MV-4-11 (cell line): ENCODE measurements around the gene TBC1D1.
A peak's percentile ranks its signal among the peaks of the same experiment; 100 is the strongest.

Experiments
- DNase-seq: peaks from one replicate; lab custom pipeline; 2025; lab: John Stamatoyannopoulos, UW

Gene TBC1D1

GRCh38 chr4:38125816-38126215 is 234.9 kb downstream of the TBC1D1 start:
- DNase-seq, result no peak

- DNase-seq, result peak; percentile 26
These were observed 237.9 kb downstream of the TBC1D1 start for GRCh38 chr4:38128478-38129459.

GRCh38 chr4:38129460-38130227 is 238.8 kb downstream of the TBC1D1 start:
- no peak for DNase-seq

GRCh38 chr4:38130884-38131283 is 240.0 kb downstream of the TBC1D1 start:
- DNase-seq, result no peak

GRCh38 chr4:38131371-38132091 is 240.6 kb downstream of the TBC1D1 start:
- DNase-seq, result no peak

- peak; percentile 60 for DNase-seq
These were observed 241.3 kb downstream of the TBC1D1 start for GRCh38 chr4:38132107-38132673.

- no peak for DNase-seq
These were observed 242.2 kb downstream of the TBC1D1 start for GRCh38 chr4:38132843-38133662.

- DNase-seq, result no peak
These were observed 243.0 kb downstream of the TBC1D1 start for GRCh38 chr4:38133711-38134480.

- no peak for DNase-seq
These were observed 244.3 kb downstream of the TBC1D1 start for GRCh38 chr4:38135201-38135600.

- DNase-seq, result no peak
These were observed 245.7 kb downstream of the TBC1D1 start for GRCh38 chr4:38136604-38137003.

- DNase-seq, result peak; percentile 44
These were observed 246.2 kb downstream of the TBC1D1 start for GRCh38 chr4:38137080-38137479.

- DNase-seq, result no peak
These were observed 247.5 kb downstream of the TBC1D1 start for GRCh38 chr4:38138363-38138762.

GRCh38 chr4:38139187-38139586 is 248.3 kb downstream of the TBC1D1 start:
- DNase-seq, result no peak

GRCh38 chr4:38140643-38141203 is 249.8 kb downstream of the TBC1D1 start:
- DNase-seq, result no peak

- DNase-seq, result no peak
These were observed 251.1 kb downstream of the TBC1D1 start for GRCh38 chr4:38141808-38142500.

- DNase-seq, result no peak
These were observed 253.1 kb downstream of the TBC1D1 start for GRCh38 chr4:38144031-38144430.

GRCh38 chr4:38145033-38145678 is 254.3 kb downstream of the TBC1D1 start:
- no peak for DNase-seq

- no peak for DNase-seq
These were observed 254.9 kb downstream of the TBC1D1 start for GRCh38 chr4:38145741-38146140.

GRCh38 chr4:38146383-38146782 is 255.5 kb downstream of the TBC1D1 start:
- DNase-seq, result no peak
